HG03354 (cell line): ENCODE results near the gene CREB3L2.
"Not testable (repeated sequence)": the region's sequence is repeated elsewhere in the genome, so short reads cannot be mapped to it uniquely, and the experiment has no call there.

Source experiments
- ATAC-seq: cut with Tn5 transposase; IDR thresholded peaks from one replicate; pipeline ENCODE4 v1.9.1; 2021; ENCODE audit warnings: mild to moderate bottlenecking; ENCODE audit not compliant: unreplicated experiment, poor library complexity, severe bottlenecking

Gene CREB3L2

GRCh38 chr7:137916980-137917645 is 84.8 kb downstream of the CREB3L2 start:
- ATAC-seq = no peak

DNA sequence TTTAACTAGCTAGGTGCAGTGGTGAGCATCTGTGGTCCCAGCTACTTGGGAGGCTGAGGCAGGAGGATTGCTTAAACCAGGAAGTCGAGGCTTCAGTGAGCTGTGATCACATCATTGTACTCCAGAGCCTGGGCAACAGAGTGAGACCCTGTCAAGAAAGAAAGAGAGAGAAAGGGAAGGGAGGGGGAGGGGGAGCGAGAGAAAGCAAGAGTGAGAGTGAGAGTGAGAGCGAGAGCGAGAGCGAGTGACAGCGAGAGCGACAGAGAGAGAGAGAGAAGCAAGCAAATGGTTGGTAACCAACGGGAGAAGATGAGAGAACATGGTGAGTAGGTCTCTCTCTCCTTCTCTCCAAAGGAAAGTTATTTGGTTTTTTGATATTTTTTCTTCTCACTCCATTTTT is 85.3 kb downstream of the CREB3L2 start:
- no peak for ATAC-seq

DNA sequence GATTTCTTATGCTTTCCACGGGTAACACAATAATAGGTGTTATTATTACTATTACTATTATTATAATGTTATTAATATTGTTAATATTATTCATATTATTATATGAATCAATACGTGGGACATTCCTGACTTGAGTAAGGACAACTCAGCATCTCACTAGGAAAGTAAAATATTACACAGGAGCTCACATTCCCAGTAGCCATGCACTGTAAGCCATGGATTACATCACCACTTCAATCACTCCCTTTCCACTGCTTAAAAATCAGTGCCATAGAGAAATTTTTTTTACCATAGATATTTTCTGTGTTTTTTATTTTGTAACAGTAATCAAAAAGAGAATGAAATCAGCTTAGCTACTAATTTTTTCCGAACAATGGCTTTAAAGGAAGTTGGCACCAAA is 86.6 kb downstream of the CREB3L2 start:
- no peak for ATAC-seq

- ATAC-seq = no peak
Measured at GRCh38 chr7:137913985-137914384, 87.9 kb downstream of the CREB3L2 start.

DNA sequence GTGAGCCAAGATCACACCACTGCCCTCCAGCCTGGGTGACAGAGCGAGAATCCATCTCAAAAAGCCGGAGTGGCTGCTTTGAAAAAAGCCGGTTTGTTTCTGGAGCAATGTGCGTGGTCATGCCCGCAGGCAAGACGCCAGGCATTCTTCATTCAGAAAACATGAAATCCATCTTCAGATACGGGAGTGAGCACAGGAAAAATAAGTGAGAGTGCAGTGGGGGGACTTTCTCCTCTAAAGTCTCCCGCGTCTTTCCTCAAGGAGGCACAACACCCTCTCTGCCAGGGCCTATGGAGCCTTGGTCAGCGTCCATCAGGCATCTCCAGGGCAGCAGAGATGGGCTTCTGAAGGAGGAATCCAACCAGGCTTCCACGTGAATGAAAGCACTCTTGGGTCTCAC is 92.8 kb downstream of the CREB3L2 start:
- no peak for ATAC-seq

- ATAC-seq = no peak
Measured at GRCh38 chr7:137908106-137908505, 93.8 kb downstream of the CREB3L2 start.

DNA sequence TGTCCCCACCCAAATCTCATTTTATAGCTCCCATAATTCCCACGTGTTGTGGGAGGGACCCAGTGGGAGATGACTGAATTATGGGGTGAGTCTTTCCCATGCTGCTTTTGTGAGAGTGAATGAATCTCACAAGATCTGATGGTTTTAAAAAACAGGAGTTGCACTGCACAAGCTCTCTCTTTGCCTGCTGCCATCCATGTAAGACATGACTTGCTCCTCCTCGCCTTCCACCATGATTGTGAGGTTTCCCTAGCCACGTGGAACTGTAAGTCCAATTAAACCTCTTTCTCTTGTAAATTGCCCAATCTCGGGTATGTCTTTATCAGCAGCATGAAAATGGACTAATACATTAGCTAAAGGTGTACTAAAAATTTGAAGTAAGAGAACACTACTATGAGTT is 95.2 kb downstream of the CREB3L2 start:
- not testable (repeated sequence) for ATAC-seq

DNA sequence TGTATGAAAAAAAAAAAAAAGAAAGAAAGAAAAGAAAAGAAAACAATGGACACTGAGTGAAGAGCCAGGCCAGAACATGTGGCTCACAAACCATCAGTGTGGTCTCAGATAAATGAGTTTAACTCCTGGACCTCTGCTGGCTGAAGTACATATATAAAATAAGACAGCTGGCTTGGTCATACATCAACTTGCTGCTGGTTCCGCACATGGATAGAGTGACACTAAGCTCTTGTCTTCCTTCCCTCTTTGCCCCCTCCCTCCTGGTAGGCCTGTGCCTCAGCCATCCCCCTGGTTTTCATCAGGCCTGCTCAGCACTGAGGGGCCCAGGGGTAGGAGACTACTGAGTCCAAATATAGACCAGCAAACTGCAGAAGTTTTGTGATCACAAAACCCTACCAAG is 97.1 kb downstream of the CREB3L2 start:
- ATAC-seq = no peak

DNA sequence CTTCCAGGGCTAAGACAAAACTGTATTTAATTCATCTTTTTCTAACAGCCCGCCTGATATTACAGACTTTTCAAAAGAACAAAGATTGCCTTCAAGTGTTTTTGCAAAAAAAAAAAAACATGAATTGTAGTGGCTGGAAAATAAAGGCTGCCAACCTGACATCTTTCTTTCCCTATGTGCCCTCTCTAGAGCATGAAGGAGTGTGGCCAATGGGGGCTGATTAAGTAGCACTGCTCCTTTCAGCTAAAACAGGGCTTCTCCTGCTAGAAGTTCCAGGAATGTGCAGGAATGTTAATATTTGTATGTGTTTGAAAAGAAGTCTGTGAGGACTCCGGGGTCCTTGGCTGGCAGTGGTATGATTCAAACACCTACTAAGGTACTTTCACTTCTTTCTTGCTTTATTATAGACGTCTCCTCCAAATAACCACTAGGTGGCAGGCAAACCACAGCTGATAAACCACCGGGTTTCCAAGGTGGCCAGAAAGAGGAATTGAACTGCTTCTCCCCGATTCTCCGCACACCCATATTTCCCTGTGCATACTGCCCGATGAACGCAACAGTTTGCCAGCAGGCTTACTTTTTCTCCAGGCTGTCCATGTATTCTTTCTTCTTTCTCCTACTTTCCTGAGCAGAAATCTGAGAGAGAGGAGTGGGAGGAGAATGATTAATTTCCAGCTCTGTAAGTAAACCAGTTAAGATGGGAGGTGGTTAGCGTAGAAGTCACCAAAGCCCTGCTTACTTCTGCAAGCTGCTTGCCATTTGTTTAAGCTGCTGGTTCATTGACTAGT is 98.3 kb downstream of the CREB3L2 start:
- peak; percentile 79 for ATAC-seq

GRCh38 chr7:137900137-137900536 is 101.7 kb downstream of the CREB3L2 start:
- no peak for ATAC-seq

GRCh38 chr7:137898839-137899721 is 102.8 kb downstream of the CREB3L2 start:
- peak; percentile 81 for ATAC-seq

DNA sequence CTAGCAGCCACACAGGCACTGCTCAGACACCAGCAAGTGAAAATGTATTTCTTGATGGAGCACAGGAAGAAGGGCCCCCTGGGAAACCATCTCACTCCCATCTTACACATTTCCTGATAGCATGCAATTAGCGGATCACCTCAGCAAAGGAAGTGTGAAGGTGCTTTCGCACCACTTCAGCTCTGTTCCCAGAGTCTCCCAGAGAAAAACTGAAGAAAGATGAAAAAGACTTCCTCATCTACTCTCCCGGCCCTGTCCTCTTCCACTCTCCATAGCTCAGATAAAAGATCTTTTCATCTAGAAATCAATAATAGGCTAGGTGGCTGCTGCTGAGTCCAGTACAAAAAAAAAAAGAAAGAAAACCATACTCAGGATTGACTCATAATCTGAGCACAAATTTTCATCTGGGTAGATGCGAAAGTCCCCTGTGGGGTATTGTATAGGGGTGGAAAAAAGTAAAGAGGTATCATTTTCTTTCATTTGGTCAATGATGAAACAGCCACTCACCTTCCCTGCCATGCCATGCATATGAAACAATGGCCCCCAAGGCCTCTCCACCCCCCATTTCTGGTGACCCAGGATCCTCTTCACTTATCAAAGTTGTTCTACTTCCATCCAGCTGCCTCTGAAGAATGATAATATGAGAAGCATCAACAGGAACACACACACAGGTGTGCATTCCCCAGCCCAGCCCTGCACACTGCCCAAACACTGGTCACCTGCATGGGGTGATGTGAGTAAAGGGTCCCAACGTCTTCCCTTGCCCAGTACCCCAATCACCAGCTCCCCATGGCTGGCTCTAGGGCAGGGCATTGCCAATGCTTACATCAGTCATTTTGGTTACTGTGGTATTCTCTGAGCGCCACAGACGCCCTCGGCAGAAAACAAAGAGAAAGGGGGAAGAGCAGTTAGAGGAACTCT is 106.3 kb downstream of the CREB3L2 start:
- ATAC-seq = peak; percentile 70

- no peak for ATAC-seq
Measured at GRCh38 chr7:137893143-137893742, 108.6 kb downstream of the CREB3L2 start.

DNA sequence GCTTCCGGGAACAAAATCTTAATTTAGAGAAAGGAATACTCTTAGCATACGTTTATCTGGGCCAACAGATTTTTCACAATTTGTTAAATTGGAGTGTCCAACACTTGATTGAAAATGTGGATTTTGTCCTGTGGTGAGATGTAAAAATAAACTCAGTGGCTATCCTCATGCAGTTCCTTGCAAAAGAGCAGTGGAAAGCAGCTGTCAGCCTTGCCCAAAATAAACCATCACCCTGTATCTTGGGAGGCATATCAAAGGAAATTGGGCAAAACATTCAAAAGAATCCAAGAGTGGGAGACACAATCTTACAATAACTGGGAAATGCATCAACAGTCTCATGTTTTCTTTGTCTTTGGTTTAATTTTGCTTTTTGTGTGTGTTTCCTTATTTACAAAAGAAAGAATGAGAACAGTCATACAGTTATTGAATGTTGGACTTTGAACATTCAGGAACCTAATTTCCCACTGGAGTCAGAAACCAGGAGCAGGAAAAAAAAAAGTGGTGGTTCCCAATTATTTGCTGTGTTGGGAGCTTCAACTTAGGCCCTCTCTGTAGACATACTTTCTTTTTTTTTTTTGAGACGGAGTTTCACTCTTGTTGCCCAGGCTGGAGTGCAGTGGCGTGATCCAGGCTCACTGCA is 110.8 kb downstream of the CREB3L2 start:
- ATAC-seq = no peak

DNA sequence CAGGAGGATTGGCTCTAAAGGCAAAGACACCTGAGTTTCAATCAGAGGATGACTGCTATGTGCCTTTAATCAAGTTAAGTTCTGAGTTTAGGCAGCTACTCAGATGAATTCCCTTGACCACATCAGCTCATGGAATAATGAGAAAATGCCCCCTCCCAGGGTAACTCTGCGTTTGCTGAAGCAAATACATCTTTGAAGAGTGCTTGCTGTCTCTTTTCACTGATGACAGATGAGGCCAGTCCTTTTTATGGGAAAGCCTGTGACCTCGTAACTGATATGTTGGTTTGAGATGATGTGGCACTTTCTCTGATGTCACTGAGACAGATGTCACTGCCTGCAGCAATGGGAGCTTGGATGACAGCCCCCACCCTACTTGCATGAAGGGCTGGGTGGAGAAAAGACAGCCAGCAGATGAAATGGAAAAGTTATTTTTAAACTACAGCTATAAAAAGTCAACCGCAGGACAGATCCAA is 111.4 kb downstream of the CREB3L2 start:
- no peak for ATAC-seq

DNA sequence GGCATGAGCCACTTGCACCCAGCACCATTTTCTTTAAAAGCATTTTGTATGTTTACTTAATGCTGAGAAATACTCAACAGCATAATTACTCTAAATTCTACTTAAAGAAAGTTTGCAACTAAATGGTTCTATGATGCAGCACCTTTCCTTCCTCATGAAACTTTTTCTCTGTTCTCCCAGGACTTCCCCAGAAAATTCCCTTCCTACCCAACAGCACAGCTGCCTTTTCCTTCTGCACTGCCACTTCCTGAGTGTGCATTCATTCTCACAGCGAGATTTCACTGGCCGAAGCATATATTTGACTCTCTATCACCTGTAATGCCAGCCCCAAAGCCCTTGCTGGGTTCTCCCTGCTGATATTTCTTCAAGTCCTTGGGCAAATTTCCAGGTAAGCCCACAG is 113.6 kb downstream of the CREB3L2 start:
- no peak for ATAC-seq

DNA sequence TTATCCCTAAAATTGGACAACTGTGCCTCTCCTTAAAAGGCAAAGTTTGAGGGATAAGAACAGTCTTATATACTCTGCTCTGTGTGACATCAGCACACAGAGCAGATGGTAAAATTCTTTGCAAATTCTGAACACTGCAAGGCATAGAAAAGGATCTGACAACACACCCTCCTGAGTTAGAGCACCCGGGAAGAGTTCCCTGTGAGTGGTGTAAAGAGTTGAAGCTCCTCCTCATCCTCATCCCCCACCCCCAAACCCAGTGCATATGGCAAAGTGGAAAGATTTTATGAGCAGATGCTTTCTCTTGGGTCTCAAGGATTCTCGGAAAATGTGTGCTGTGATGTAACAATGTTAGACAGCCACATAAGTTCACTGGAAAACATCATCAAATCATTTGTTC is 115.1 kb downstream of the CREB3L2 start:
- no peak for ATAC-seq

DNA sequence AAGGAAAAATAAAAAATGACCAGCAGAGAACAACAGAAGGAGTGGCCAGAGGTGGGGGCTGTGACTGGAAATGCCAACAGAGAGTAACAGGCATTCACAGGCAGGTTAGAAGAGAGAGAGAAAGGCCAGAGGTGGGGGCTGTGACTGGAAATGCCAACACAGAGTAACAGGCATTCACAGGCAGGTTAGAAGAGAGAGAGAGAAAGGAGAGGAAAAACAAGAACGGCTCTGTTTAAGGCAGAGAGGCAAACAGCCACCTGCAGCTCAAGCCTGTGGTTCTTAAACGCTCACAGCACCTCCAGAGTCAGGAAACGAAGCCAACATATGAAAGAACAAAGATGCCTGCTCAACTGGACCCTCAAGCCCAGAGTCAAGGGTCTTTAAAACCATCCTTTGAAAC is 115.6 kb downstream of the CREB3L2 start:
- ATAC-seq = no peak
